HepG2 (cell line): ENCODE data around the gene ABCG4. TPM values are rescaled to one million over a fixed set of nuclear protein-coding genes. Genes with fewer than 3 reads are reported as not detected.

Experiments used
- ARNT ChIP-seq: fragments of 450-650 bp; IDR thresholded peaks from 2 replicates; pipeline ENCODE4 v1.6.1; 2017
- FOXK1 ChIP-seq: sonication (generic); formaldehyde crosslinking; IDR thresholded peaks from 2 replicates; pipeline ENCODE4 v1.4.0; 2020; ENCODE audit warnings: low read depth, missing genetic modification reagents, borderline replicate concordance
- FOXP4 ChIP-seq: sonication (generic); formaldehyde crosslinking; IDR thresholded peaks from 2 replicates; pipeline ENCODE4 v1.4.0; 2020; ENCODE audit warnings: missing genetic modification reagents
- HNRNPLL ChIP-seq: fragments of 200-400 bp; formaldehyde crosslinking; IDR thresholded peaks from 2 replicates; pipeline ENCODE4 v1.6.1; 2017; ENCODE audit warnings: mild to moderate bottlenecking, low read depth, low read length; ENCODE audit not compliant: poor library complexity, severe bottlenecking
- HOMEZ ChIP-seq: IDR thresholded peaks from 2 replicates; pipeline ENCODE4 v1.6.1; 2016; ENCODE audit warnings: low read depth
- IRF2 ChIP-seq: IDR thresholded peaks from 2 replicates; pipeline ENCODE4 v1.6.1; 2018; ENCODE audit warnings: missing genetic modification reagents, missing compliant biosample characterization
- KLF12 ChIP-seq: sonication (generic); formaldehyde crosslinking; IDR thresholded peaks from 2 replicates; pipeline ENCODE4 v1.4.0; 2020; ENCODE audit warnings: missing genetic modification reagents, borderline replicate concordance
- KLF16 ChIP-seq, 2 experiments: sonication (generic) in 1 of 2; formaldehyde crosslinking in 1 of 2; IDR thresholded peaks; 2 replicates each; pipeline versions ENCODE4 v1.6.1 to v1.8.0; 2016 to 2023; ENCODE audit warnings: missing genetic modification reagents in 2 of 2, missing compliant biosample characterization in 1 of 2
- MTA3 ChIP-seq: sonication (generic); formaldehyde crosslinking; IDR thresholded peaks from 2 replicates; pipeline ENCODE4 v1.4.0; 2020; ENCODE audit warnings: missing genetic modification reagents
- NFYC ChIP-seq: IDR thresholded peaks from 2 replicates; pipeline ENCODE4 v1.6.1; 2016; ENCODE audit warnings: missing genetic modification reagents, missing compliant biosample characterization
- PLRG1 ChIP-seq: fragments of 450-650 bp; conservative IDR thresholded peaks from 2 replicates; pipeline ENCODE4 v1.6.1; 2016
- RELA ChIP-seq: sonication (generic); formaldehyde crosslinking; IDR thresholded peaks from 2 replicates; pipeline ENCODE4 v1.4.0; 2020; ENCODE audit warnings: missing genetic modification reagents
- SRY ChIP-seq: sonication (generic); formaldehyde crosslinking; IDR thresholded peaks from 2 replicates; pipeline ENCODE4 v1.8.0; 2022; ENCODE audit warnings: mild to moderate bottlenecking, missing genetic modification reagents
- STAT6 ChIP-seq: sonication (generic); formaldehyde crosslinking; IDR thresholded peaks from 2 replicates; pipeline ENCODE4 v1.4.0; 2020; ENCODE audit warnings: missing genetic modification reagents, mild to moderate bottlenecking, borderline replicate concordance
- TP53 ChIP-seq: sonication (generic); formaldehyde crosslinking; conservative IDR thresholded peaks from 2 replicates; pipeline ENCODE4 v1.4.0; 2020; ENCODE audit warnings: missing genetic modification reagents
- ZGPAT ChIP-seq: IDR thresholded peaks from 2 replicates; pipeline ENCODE4 v1.6.1; 2016; ENCODE audit warnings: mild to moderate bottlenecking
- ZMAT3 ChIP-seq: sonication (generic); formaldehyde crosslinking; conservative IDR thresholded peaks from 2 replicates; pipeline ENCODE4 v1.7.0; 2021; ENCODE audit warnings: missing genetic modification reagents
- ZNF224 ChIP-seq: sonication (generic); formaldehyde crosslinking; IDR thresholded peaks from 2 replicates; pipeline ENCODE4 v1.5.0; 2020; ENCODE audit warnings: mild to moderate bottlenecking, missing genetic modification reagents
- ZNF225 ChIP-seq: sonication (generic); formaldehyde crosslinking; IDR thresholded peaks from 2 replicates; pipeline ENCODE4 v1.4.0; 2020; ENCODE audit warnings: mild to moderate bottlenecking, missing genetic modification reagents
- ZNF256 ChIP-seq: sonication (generic); formaldehyde crosslinking; conservative IDR thresholded peaks from 2 replicates; pipeline ENCODE4 v1.4.0; 2020; ENCODE audit warnings: missing genetic modification reagents
- ZNF333 ChIP-seq: sonication (generic); formaldehyde crosslinking; IDR thresholded peaks from 2 replicates; pipeline ENCODE4 v1.4.0; 2020; ENCODE audit warnings: mild to moderate bottlenecking, missing genetic modification reagents, borderline replicate concordance
- ZNF501 ChIP-seq: sonication (generic); formaldehyde crosslinking; IDR thresholded peaks from 2 replicates; pipeline ENCODE4 v1.5.1; 2020; ENCODE audit warnings: mild to moderate bottlenecking, moderate library complexity, missing genetic modification reagents
- ZNF776 ChIP-seq: sonication (generic); formaldehyde crosslinking; IDR thresholded peaks from 2 replicates; pipeline ENCODE4 v1.4.0; 2020; ENCODE audit warnings: mild to moderate bottlenecking, missing genetic modification reagents
- polyA plus RNA-seq, 8 experiments: library from polyadenylated mRNA; depleted of rRNA in 3 of 8; stranded (reverse) in 7 of 8; unstranded in 1 of 8; fragments of >200 nt; fragmentation: Illumina TruSeq in 4 of 8; extraction: Trizol in 4 of 8; gene quantifications; 2 replicates each; pipeline versions ENCODE4 v1.2.1 to v1.2.3, GENCODE V29; 2011 to 2016; ENCODE audit warnings: low read depth in 4 of 8, missing spikeins in 1 of 8, mixed read lengths in 1 of 8; ENCODE audit not compliant: insufficient read depth in 1 of 8
- total RNA-seq, 5 experiments: library from RNA; depleted of rRNA; stranded (reverse); fragments of >200 nt; fragmentation: Illumina TruSeq; extraction: Trizol; gene quantifications; 2 replicates each; pipeline ENCODE4 v1.2.3, GENCODE V29; 2016; ENCODE audit warnings: low read depth in 1 of 5

The ABCG4 gene
- total and polyA plus RNA-seq, 2 of the 13 experiments (the other 11 are each of a cell fraction or from before 2014, with no cell fraction given), result not detected

- peak in 1 of 2 experiments; percentile 56; a peak in 1 of 4 replicates for TF ChIP-seq KLF16 (CRISPR knock-in tag; IDR thresholded peaks at IDR 0.05)
- no peak for TF ChIP-seq NFYC (CRISPR knock-in tag)
- 0 out of 2 replicates have a peak, but pooled peaks have one; percentile 47 for TF ChIP-seq ZGPAT (CRISPR knock-in tag)
- 0 out of 2 replicates have a peak, but pooled peaks have one; percentile 42 for TF ChIP-seq FOXK1 (CRISPR knock-in tag)
- no peak for TF ChIP-seq ARNT
- no peak for TF ChIP-seq SRY (CRISPR knock-in tag)
- TF ChIP-seq ZNF333 (CRISPR knock-in tag), result no peak
- no peak for TF ChIP-seq STAT6
- no peak for TF ChIP-seq ZNF256 (CRISPR knock-in tag)
- no peak for TF ChIP-seq HOMEZ
- peak; percentile 62 for TF ChIP-seq ZNF501 (CRISPR knock-in tag)
- TF ChIP-seq TP53, result no peak
- TF ChIP-seq RELA (CRISPR knock-in tag), result no peak
- no peak for TF ChIP-seq ZNF776
- no peak for TF ChIP-seq PLRG1
- TF ChIP-seq IRF2 (CRISPR knock-in tag), result 0 out of 2 replicates have a peak, but pooled peaks have one; percentile 12
- TF ChIP-seq KLF12 (CRISPR knock-in tag), result peak; percentile 29; the same call in 1 of the 2 replicates
- no peak for TF ChIP-seq HNRNPLL
- TF ChIP-seq MTA3 (CRISPR knock-in tag), result no peak
- TF ChIP-seq ZNF224 (CRISPR knock-in tag), result no peak
- TF ChIP-seq ZNF225 (CRISPR knock-in tag), result no peak
- TF ChIP-seq ZMAT3, result peak; percentile 43
- TF ChIP-seq FOXP4 (CRISPR knock-in tag), result 0 out of 2 replicates have a peak, but pooled peaks have one; percentile 42
These were observed 42.0 kb upstream of the ABCG4 start, which contains the start of gene C2CD2L (continued) for GRCh38 chr11:119106564-119107537.
